HL-60 (cell line): ENCODE data around the gene VAV2.

Experiments
- DNase-seq, 2 experiments: peaks; one replicate each; pipeline ENCODE4 v3.0.0-alpha.2; 2010 to 2020; ENCODE audit warnings: low read depth in 1 of 2, low spot score in 1 of 2
- H3K27ac ChIP-seq: fragments of 250-450 bp; sonication (Bioruptor Pico); replicated peaks from 2 replicates; pipeline ENCODE4 v1.5.1; 2020; ENCODE audit warnings: mild to moderate bottlenecking, moderate library complexity
- H3K27me3 ChIP-seq: fragments of 250-450 bp; sonication (Bioruptor Pico); 2 replicates; pipeline ENCODE4 v1.5.1; 2021; ENCODE audit warnings: mild to moderate bottlenecking, moderate library complexity; ENCODE audit not compliant: insufficient read depth, poor library complexity, severe bottlenecking
- H3K4me3 ChIP-seq: replicated peaks from 2 replicates; pipeline ENCODE4 v1.5.1; 2011; ENCODE audit warnings: mild to moderate bottlenecking, control low read depth, low read length; ENCODE audit not compliant: insufficient read depth
- CTCF ChIP-seq: IDR thresholded peaks from one replicate; pipeline ENCODE4 v1.5.1; 2011; ENCODE audit warnings: low read length, control low read depth, inconsistent platforms; ENCODE audit not compliant: insufficient read depth
- GABPA ChIP-seq: IDR thresholded peaks from 2 replicates; pipeline ENCODE4 v1.6.1; 2012; ENCODE audit warnings: low read depth
- POLR2AphosphoS5 ChIP-seq: IDR thresholded peaks from 2 replicates; pipeline ENCODE4 v1.6.1; 2012; ENCODE audit warnings: low read depth
- REST ChIP-seq: IDR thresholded peaks from 2 replicates; pipeline ENCODE4 v1.6.1; 2012; ENCODE audit warnings: low read depth; ENCODE audit not compliant: insufficient replicate concordance
- SPI1 ChIP-seq: IDR thresholded peaks from 2 replicates; pipeline ENCODE4 v1.6.1; 2012; ENCODE audit warnings: low read depth, mild to moderate bottlenecking, borderline replicate concordance

Gene VAV2

GRCh38 chr9:133986774-133987445, 5.2 kb downstream of the VAV2 start:
- TF ChIP-seq CTCF (no peak), GABPA (no peak), POLR2AphosphoS5 (no peak), REST (no peak), SPI1 (no peak)
- H3K27ac ChIP-seq, result no peak overlapping the region
- no peak for DNase-seq
- no peak overlapping the region for H3K4me3 ChIP-seq
- peaks cover 17% of the 10 kb centered on the region for H3K27me3 ChIP-seq

GRCh38 chr9:133986061-133986460, 6.1 kb downstream of the VAV2 start:
- no peak overlapping the region for H3K4me3 ChIP-seq
- no peak for DNase-seq
- no peak overlapping the region for H3K27ac ChIP-seq
- TF ChIP-seq POLR2AphosphoS5, result no peak
- TF ChIP-seq CTCF, result no peak
- no peak for TF ChIP-seq REST
- no peak for TF ChIP-seq GABPA
- TF ChIP-seq SPI1, result no peak
- H3K27me3 ChIP-seq, result peaks cover 15% of the 10 kb centered on the region

GRCh38 chr9:133982971-133983720, 9.0 kb downstream of the VAV2 start:
- DNase-seq, result no peak
- no peak overlapping the region for H3K4me3 ChIP-seq
- H3K27ac ChIP-seq, result no peak overlapping the region
- H3K27me3 ChIP-seq, result no peaks in the 10 kb centered on the region
- no peak for TF ChIP-seq GABPA
- no peak for TF ChIP-seq CTCF
- TF ChIP-seq SPI1, result no peak
- no peak for TF ChIP-seq POLR2AphosphoS5
- TF ChIP-seq REST, result no peak
